ENCODE results near the gene HLTF.
A peak's percentile ranks its signal among the peaks of the same experiment; 100 is the strongest.

The HLTF gene

DNA sequence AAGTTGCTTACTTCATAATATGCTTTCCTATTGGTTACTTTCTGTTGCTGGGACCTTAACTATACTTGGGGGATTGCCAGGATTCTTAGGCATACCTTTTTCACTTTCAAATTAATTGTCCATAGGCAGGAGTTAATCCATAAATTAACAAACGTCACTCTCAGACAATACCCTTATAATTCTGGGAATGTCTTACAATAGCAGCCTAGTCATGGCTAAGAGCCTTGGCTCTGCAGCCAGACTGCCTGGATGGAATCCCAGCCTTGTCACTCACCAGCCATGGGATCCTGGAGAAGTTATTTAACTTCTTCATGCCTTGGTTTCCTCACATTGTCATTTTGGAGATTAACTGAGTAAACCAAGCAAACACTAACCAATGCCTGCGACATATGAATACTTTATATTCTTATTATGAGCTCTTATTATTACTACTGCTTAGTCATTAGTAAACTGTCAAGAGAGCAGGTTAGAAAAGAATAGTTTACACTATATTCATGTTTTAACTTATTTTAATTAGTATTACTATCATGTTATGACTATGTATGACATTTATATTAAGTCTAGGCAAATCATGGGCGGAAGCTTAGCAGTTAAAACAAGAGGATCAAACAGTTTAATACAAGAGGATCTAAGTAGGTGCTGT is 66.0 kb downstream of the HLTF start:
- DNase-seq (ENCODE audit: extremely low read depth in 1 of 2, low read depth in 1 of 2): no peak

DNA sequence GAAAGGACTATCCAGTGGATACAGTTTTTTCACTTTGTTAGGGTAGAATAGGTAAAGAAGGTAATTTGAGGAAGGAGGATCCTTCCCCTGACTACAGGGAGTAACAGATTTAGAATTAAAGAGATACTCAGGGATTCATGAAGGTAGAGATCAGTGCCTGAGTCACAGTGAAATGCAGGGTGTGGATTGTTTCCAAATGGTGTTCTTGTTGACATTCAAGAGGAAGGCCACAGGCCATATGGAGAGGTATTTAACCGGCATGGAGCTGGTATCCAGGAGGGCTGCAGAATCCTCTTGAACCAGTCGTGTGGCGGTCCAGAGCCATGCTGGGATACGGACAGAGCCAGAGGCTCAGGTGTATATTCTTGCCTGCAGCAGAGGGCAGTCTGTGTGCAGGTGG is 66.8 kb downstream of the HLTF start:
- no peak for DNase-seq (ENCODE audit: extremely low read depth in 1 of 2, low read depth in 1 of 2)

- DNase-seq (ENCODE audit: extremely low read depth in 1 of 2, low read depth in 1 of 2): no peak
These were observed 68.1 kb downstream of the HLTF start for GRCh38 chr3:149018247-149018646.

DNA sequence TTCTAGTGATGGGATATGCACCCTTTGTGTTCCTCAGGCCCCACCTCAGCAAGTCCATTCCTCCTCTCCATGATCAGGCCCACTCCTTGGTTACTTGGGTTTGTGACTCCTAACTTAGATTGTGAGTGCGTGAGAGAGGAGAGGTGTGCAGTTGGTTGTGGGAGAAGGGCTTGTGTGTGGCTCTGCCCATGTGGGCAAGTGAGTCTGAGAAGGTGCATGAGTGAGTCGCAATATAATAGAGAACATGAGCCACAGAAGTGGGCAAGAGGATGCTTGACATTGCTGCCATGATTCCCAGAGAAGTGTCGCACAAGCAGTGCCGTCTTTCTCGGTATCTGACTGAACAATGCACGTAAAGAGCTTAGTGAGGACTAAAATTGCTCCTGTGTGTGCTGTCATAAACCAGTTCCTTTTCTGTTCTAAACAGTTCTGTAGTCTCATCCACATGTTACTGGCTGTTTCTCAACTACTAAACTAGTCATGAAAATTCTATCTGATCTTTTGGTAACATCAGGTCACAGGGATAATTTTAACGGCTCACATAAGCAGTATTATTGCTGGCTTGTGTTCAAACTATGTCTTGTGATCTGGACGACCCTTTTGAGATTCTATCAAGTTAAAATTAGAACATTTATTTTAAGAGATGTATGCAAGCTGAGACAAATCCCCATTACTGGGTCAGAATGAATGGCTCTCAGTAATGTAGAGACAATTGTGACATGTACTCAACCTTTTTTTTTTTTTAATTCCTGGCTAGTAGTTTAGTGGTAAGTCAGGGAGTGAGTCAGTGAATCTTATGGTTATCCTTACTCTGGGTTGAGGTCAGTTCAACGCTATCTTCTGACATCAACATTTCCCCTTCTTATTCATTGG is 69.4 kb downstream of the HLTF start:
- no peak for DNase-seq (ENCODE audit: extremely low read depth in 1 of 2, low read depth in 1 of 2)

DNA sequence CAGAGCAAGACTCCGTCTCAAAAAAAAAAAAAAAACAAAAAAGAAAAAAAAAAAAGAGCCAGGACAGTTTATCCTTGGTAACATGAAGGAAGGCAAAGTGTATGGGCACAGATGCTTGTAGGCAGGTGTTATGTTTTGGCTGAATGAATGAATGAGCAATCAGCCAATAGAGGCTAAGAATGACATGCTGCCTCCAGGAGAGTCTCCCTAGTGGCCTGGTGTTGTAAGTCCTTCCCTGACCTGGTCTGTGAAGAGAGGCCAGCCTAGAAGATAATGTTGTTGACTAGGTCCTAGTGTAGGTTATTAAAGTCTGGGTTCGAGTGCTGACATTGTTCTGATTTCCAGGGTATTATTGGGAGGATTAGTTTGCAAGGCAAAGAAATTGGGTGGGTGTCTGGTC is 70.1 kb downstream of the HLTF start:
- no peak for DNase-seq (ENCODE audit: extremely low read depth in 1 of 2, low read depth in 1 of 2)

DNA sequence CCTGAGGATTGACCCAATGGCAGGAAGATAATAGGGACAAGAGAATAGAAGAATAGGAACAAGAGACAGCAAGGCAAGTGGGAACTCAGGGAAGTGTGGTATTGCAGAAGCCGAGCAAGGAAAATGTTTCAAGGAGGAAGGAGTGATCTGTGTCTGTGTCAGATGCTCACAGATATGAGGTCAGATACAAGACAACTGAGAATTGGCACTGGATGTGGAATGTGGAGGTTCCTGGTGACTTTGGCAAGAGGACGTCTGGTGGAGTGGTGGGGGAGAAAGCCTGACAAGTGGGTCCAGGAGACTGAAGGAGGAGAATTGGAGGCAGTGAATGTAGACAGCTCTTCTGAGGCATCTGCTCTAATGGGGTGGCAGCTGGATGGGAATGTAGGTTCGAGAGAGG is 70.9 kb downstream of the HLTF start:
- no peak for DNase-seq (ENCODE audit: extremely low read depth in 1 of 2, low read depth in 1 of 2)

- no peak for DNase-seq (ENCODE audit: extremely low read depth in 1 of 2, low read depth in 1 of 2)
These were observed 72.6 kb downstream of the HLTF start for GRCh38 chr3:149013726-149014125.

- no peak for DNase-seq (ENCODE audit: extremely low read depth in 1 of 2, low read depth in 1 of 2)
These were observed 74.7 kb downstream of the HLTF start for GRCh38 chr3:149011676-149012075.

GRCh38 chr3:149010966-149011365 is 75.4 kb downstream of the HLTF start:
- DNase-seq (ENCODE audit: extremely low read depth in 1 of 2, low read depth in 1 of 2): no peak

GRCh38 chr3:149010504-149010951 is 75.8 kb downstream of the HLTF start:
- DNase-seq (ENCODE audit: extremely low read depth in 1 of 2, low read depth in 1 of 2): no peak

- DNase-seq (ENCODE audit: extremely low read depth in 1 of 2, low read depth in 1 of 2): peak in 1 of 2 donors; percentile 12
These were observed 76.6 kb downstream of the HLTF start for GRCh38 chr3:149009732-149010131.

GRCh38 chr3:149007567-149008257 is 78.6 kb downstream of the HLTF start:
- no peak for DNase-seq (ENCODE audit: extremely low read depth in 1 of 2, low read depth in 1 of 2)

GRCh38 chr3:149005416-149005815 is 80.9 kb downstream of the HLTF start:
- DNase-seq (ENCODE audit: extremely low read depth in 1 of 2, low read depth in 1 of 2): no peak

- DNase-seq (ENCODE audit: extremely low read depth in 1 of 2, low read depth in 1 of 2): no peak
These were observed 81.7 kb downstream of the HLTF start for GRCh38 chr3:149004622-149005021.

- no peak for DNase-seq (ENCODE audit: extremely low read depth in 1 of 2, low read depth in 1 of 2)
These were observed 82.6 kb downstream of the HLTF start for GRCh38 chr3:149003653-149004305.

GRCh38 chr3:149001727-149002126 is 84.6 kb downstream of the HLTF start:
- DNase-seq (ENCODE audit: extremely low read depth in 1 of 2, low read depth in 1 of 2): no peak

DNA sequence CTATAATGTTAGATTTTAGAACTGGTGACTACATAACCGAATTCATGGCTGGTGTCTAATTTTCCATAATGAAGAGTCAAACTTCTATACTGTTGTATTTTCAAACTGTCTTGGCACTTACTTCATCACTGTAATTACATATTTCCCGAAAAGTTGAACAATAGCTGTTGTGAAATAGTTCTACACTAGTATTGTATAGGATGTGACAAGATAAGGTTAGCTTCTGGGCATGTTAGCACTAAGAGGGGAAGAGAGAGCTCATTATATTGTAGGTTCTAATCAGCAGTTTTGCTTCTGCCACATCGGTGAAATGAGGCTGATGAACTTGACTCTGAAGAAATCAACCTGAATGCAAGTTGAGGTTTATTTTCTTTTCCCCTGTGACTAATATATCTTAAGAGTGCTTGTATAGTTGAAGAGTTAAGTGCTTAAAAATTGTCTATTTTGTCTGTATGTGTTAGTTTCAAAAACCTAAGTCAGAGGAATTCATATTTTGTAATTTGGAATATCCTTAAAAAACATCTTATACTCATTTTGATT is 86.1 kb downstream of the HLTF start:
- no peak for DNase-seq (ENCODE audit: extremely low read depth in 1 of 2, low read depth in 1 of 2)

DNA sequence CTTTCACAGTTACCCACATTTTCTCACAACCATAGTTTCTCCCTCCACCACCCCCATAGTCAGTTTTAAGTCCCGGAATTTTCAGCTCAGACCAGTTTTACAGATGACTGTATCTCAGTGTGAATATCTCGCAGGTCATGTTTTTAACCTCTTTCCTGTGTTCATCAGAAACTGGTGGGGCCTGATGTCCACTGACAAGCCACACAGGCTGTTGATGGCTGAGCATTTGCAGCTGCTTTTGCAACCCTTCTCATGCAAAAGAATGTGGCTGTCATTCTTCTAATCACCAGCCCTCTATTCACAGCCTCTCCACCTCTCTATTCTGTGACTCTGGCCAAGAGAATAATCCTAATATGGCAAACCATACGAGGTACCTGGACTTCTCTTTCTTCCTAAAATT is 86.5 kb downstream of the HLTF start:
- no peak for DNase-seq (ENCODE audit: extremely low read depth in 1 of 2, low read depth in 1 of 2)

DNA sequence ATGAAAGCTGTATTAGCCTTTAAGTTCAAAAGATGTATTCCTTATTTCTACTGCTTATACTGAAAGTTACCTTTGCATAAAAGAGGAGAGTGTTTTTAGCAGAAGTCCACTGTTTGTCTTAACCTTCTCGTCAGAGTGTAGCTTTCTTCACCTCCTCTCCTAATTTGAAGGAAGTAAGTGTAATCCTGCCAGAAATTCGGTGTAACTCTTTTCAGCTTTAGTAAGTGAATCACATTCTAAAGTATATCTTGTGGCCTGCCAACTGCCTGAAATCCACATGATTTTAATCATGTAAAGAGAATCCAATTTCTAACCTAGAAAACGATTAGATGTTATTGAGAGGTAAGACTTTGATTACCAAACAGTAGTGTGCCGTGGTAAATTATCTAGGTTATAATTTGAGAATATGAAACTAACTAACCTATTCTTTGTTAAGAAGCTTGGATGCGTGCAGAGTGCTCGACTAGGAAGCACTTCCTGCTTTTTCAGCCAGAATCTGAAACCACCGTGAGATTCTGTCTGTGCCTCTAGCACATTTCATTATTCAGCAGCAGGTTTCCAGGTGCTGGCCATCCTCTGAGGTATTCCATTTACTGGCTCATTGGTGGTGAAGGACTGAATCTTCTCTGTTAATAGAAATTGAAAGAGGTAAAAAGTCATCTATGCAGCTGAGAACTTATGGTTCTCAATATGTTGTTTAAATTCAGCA is 87.5 kb downstream of the HLTF start:
- DNase-seq (ENCODE audit: extremely low read depth in 1 of 2, low read depth in 1 of 2): no peak

DNA sequence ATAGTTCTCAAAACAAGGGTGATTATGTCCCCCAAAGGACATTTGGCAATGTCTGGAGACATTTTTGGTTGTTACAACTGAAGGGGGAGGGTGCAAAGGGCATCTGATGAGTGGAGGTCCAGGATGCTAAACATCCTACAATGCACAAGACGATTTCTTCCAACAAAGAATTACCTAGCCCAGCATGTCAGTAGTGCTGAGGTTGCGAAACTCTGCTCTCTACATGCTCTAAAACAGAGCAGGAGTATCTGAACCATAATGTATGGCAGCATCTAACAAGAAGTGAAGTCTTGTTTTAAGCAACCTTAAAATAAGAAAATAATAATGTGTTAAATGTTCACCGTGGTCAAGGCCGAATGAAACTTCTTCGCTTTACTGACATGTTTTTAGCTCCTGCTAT is 88.0 kb downstream of the HLTF start:
- no peak for DNase-seq (ENCODE audit: extremely low read depth in 1 of 2, low read depth in 1 of 2)
